GM12878 (cell line): ENCODE data around the gene IGLL5.

Experiments
- BHLHE40 ChIP-seq, 2 experiments: fragments of 450-650 bp in 1 of 2; IDR thresholded peaks; 2 replicates each; pipeline ENCODE4 v1.6.1; 2011 to 2017; ENCODE audit warnings: low read depth in 2 of 2, borderline replicate concordance in 1 of 2, improper control_type of control experiment in 1 of 2, low read length in 1 of 2, mild to moderate bottlenecking in 1 of 2
- CREM ChIP-seq: IDR thresholded peaks from 2 replicates; pipeline ENCODE4 v1.6.1; 2014; ENCODE audit warnings: antibody characterized with exemption, low read depth
- FOS ChIP-seq: IDR thresholded peaks from 3 replicates; pipeline ENCODE4 v1.6.1; 2011; ENCODE audit warnings: borderline replicate concordance; ENCODE audit not compliant: insufficient read length; ENCODE audit errors: extremely low read depth
- JUNB ChIP-seq: IDR thresholded peaks from 2 replicates; pipeline ENCODE4 v1.6.1; 2016; ENCODE audit warnings: antibody characterized with exemption, mild to moderate bottlenecking
- MYC ChIP-seq: IDR thresholded peaks from 2 replicates; pipeline ENCODE4 v1.6.1; 2011; ENCODE audit warnings: mild to moderate bottlenecking, low read length, moderate library complexity, inconsistent platforms; ENCODE audit not compliant: insufficient read depth, insufficient replicate concordance, insufficient read length, severe bottlenecking
- NRF1 ChIP-seq: conservative IDR thresholded peaks from 2 replicates; pipeline ENCODE4 v1.6.1; 2011; ENCODE audit warnings: mild to moderate bottlenecking, low read depth, low read length, improper control_type of control experiment
- TCF12 ChIP-seq: IDR thresholded peaks from 2 replicates; pipeline ENCODE4 v1.6.1; 2011; ENCODE audit warnings: low read depth, mild to moderate bottlenecking, low read length
- YY1 ChIP-seq: IDR thresholded peaks from 2 replicates; pipeline ENCODE4 v1.6.1; 2011; ENCODE audit warnings: low read depth, mild to moderate bottlenecking, low read length
- ZNF207 ChIP-seq: fragments of 450-650 bp; IDR thresholded peaks from 2 replicates; pipeline ENCODE4 v1.6.1; 2014; ENCODE audit warnings: antibody characterized with exemption, mild to moderate bottlenecking, borderline replicate concordance
- TF ChIP-seq, protein P1 (sequence below), 3 experiments: IDR thresholded peaks in 2 of 3; conservative IDR thresholded peaks in 1 of 3; 2 replicates each; pipeline ENCODE4 v1.5.1; 2011; ENCODE audit warnings: low read depth in 3 of 3, low read length in 3 of 3, mild to moderate bottlenecking in 3 of 3, control low read depth in 2 of 3, moderate library complexity in 2 of 3, inconsistent platforms in 1 of 3, mixed read lengths in 1 of 3; ENCODE audit not compliant: control insufficient read depth in 2 of 3, insufficient read depth in 1 of 3; ENCODE audit errors: extremely low read depth in 1 of 3
- TF ChIP-seq, protein P2 (sequence below): IDR thresholded peaks from 2 replicates; pipeline ENCODE4 v1.6.1; 2012; ENCODE audit warnings: low read depth, low read length, improper control_type of control experiment
- TF ChIP-seq, protein P3 (sequence below): IDR thresholded peaks from 2 replicates; pipeline ENCODE4 v1.6.1; 2011; ENCODE audit warnings: borderline replicate concordance, low read depth, mild to moderate bottlenecking, moderate library complexity, mixed read lengths, low read length; ENCODE audit not compliant: insufficient read depth; ENCODE audit errors: extremely low read length

DNA sequence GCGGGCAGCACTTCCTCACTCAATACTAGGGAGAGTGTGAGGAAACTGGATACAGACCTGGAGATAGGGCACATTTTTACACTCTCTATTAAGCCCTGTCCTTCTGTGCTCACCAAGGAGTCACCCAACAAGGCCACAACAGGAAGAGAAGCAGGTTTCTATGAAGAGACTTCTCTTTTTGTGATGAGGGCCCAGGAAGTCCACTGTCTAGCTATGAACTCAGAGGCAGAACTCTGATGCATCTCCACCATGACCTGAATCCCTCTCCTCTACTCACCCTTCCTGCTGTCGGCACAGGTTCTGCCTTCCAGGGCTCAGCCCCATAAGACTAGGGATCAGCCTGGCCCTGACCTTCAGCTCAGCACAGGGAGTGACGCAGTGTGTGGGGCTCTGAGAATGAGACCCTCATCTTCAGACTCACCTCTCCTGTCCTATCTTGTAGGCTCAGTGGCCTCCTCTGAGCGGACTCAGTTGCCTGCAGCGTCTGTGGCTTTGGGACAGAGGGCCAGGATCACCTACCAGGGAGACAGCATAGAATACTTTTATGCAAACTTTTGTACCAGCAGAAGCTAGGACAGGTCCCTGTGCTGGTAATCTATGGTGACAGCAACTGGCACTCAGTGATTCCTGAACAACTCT is 49.3 kb upstream of the IGLL5 start:
- TF ChIP-seq, protein P1, sequence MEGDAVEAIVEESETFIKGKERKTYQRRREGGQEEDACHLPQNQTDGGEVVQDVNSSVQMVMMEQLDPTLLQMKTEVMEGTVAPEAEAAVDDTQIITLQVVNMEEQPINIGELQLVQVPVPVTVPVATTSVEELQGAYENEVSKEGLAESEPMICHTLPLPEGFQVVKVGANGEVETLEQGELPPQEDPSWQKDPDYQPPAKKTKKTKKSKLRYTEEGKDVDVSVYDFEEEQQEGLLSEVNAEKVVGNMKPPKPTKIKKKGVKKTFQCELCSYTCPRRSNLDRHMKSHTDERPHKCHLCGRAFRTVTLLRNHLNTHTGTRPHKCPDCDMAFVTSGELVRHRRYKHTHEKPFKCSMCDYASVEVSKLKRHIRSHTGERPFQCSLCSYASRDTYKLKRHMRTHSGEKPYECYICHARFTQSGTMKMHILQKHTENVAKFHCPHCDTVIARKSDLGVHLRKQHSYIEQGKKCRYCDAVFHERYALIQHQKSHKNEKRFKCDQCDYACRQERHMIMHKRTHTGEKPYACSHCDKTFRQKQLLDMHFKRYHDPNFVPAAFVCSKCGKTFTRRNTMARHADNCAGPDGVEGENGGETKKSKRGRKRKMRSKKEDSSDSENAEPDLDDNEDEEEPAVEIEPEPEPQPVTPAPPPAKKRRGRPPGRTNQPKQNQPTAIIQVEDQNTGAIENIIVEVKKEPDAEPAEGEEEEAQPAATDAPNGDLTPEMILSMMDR (IDR thresholded peaks at IDR 0.05 in 2 of 3, conservative IDR thresholded peaks at IDR 0.05 in 1 of 3; ENCODE audit: control insufficient read depth in 2 of 3, extremely low read depth in 1 of 3, insufficient read depth in 1 of 3, low read depth in 3 of 3, low read length in 3 of 3), result no peak
- TF ChIP-seq ZNF207 (no peak), TCF12 (no peak), CREM (no peak), YY1 (no peak), MYC (no peak), NRF1 (no peak), BHLHE40 (IDR thresholded peaks at IDR 0.05; ENCODE audit: borderline replicate concordance in 1 of 2, low read depth in 2 of 2, low read length in 1 of 2) (no peak), JUNB (no peak), FOS (no peak)
- TF ChIP-seq, protein P2, sequence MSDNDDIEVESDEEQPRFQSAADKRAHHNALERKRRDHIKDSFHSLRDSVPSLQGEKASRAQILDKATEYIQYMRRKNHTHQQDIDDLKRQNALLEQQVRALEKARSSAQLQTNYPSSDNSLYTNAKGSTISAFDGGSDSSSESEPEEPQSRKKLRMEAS, result no peak
- TF ChIP-seq, protein P3, sequence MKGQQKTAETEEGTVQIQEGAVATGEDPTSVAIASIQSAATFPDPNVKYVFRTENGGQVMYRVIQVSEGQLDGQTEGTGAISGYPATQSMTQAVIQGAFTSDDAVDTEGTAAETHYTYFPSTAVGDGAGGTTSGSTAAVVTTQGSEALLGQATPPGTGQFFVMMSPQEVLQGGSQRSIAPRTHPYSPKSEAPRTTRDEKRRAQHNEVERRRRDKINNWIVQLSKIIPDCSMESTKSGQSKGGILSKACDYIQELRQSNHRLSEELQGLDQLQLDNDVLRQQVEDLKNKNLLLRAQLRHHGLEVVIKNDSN, result no peak
